Daoy (cell line): Measurements from ENCODE around the gene CD300A. TPM values are rescaled to one million over a fixed set of nuclear protein-coding genes. Genes with fewer than 3 reads are reported as not detected.

Experiments
- DNase-seq: peaks from one replicate; pipeline ENCODE4 v3.0.0-alpha.2; 2015; ENCODE audit warnings: low read depth
- total RNA-seq: library from RNA; depleted of rRNA; stranded (reverse); fragments of >200 nt; shearing (Covaris generic); gene quantifications from 2 replicates; pipeline ENCODE4 v1.2.3, GENCODE V29; 2014

Gene CD300A
- total RNA-seq, 1 experiment from 2014 or later: not detected

DNA sequence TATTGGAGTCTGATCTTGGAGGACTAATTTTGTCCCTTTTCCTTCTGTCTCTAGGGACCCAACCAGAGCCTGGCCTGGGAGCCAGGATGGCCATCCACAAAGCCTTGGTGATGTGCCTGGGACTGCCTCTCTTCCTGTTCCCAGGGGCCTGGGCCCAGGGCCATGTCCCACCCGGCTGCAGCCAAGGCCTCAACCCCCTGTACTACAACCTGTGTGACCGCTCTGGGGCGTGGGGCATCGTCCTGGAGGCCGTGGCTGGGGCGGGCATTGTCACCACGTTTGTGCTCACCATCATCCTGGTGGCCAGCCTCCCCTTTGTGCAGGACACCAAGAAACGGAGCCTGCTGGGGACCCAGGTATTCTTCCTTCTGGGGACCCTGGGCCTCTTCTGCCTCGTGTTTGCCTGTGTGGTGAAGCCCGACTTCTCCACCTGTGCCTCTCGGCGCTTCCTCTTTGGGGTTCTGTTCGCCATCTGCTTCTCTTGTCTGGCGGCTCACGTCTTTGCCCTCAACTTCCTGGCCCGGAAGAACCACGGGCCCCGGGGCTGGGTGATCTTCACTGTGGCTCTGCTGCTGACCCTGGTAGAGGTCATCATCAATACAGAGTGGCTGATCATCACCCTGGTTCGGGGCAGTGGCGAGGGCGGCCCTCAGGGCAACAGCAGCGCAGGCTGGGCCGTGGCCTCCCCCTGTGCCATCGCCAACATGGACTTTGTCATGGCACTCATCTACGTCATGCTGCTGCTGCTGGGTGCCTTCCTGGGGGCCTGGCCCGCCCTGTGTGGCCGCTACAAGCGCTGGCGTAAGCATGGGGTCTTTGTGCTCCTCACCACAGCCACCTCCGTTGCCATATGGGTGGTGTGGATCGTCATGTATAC, 26.5 kb upstream of the CD300A start:
- no peak for DNase-seq

GRCh38 chr17:74441537-74441936, 24.9 kb upstream of the CD300A start:
- DNase-seq: no peak

DNA sequence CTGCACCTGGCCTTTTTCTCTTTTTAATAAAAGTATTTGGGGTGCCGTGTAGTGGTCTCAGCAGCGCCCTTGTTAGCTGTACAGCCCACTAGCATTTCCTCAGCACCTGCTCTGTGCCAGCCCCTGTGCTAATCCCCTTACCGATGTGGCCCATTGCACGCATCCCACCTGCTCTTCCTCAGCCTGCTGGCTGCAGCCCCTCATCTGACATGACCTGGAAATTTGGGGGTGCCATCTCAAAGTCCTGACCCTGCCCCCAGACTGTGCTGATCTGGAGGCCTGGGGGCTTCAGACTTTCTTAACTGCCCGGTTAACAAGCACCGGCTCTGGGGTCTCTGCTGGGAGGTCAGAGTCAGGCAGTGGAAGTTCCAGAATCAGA, 24.2 kb upstream of the CD300A start:
- no peak for DNase-seq

DNA sequence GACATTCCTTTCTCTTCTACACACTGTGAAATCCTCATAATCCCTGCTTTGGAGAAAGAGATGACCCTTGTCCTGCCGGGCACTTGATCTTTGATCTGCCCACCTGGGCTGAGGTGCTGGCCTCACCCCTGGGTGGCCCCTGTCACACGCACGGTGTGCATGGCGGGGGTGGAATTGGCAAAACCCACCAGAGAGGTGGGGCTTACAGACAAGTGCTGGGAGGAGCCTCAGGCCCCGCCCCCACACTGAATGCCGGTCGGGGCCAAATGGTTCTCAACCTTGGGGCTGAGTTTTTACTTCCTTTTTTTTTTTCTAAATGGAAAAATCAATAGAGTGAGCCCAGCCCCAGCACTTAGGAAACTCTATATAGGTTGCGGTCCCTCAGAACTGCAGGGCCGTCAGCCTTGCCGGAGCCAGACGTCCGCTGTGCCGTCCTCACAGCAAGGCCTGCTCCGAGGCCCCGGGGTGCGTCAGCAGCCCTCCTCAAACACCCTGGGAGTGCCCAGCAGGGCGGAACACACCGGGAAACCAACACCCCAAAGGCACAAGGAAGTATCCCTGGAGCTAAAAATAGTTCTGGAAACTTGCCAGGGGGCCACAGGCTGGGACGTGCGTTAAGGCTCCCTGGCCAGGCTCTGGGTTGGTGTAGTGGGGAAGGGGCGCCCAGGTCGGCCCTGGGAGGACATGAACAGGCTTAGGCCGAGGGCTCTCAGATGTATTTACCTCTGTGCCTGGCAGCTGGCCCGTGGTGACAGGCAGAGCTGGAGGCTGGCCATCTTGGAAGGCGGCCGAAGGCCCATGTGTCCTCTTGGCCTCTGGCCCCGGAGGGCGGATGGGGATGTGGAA, 23.5 kb upstream of the CD300A start:
- DNase-seq: peak; percentile 67

DNA sequence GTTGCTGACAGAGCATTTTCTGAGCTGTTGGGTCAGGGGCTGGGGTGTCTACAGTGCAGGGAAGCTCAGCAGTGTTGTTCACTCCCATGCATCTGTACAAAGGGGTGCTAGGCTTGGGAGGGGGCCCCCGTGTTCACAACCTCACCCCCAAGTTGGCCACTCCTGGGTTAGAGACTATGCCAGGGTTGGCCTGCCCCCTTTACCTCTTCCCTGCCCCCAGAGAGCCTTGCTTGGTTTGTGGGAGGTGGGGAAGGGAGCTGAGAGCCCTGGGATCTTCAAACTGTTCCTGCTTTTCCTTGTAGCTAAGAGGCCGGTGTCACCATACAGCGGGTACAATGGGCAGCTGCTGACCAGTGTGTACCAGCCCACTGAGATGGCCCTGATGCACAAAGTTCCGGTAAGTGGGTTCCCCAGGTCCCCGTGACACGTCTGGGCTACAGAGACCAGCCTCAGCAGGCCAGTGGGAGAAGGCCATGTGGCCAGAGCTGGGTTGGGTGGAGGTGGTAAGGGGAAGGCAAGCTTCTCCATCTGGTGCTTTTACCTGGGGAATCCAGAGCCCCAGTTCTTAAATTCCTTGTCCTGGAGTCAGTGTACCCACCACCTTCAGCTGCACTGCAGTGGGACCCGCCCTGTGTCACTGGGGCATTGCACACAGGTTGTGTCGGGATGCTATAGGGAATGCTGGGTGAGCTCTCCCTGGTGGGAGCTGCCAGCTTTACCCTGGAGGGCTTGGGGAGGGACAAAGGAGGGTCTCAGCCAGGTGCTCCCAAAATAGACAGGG, 22.7 kb upstream of the CD300A start:
- no peak for DNase-seq

- DNase-seq: no peak
Measured at GRCh38 chr17:74444406-74444805, 22.0 kb upstream of the CD300A start.

DNA sequence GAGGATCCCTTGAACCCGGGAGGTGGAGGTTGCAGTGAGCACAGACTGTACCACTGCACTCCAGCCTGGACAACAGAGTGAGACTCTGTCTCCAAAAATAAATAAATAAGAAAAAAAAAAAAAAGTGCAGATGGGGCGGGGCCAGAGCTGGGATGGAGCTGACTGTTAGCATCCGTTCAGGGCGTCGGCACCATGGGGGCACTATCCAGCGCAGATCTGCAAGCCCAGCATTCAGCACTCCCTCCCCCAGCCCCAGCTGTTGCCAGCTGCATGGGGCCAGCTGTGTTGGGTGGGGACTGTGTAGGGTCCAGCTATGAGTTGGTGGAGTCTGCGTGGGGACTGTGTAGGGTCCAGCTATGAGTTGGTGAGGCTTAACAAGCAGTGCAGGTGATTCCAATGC, 21.3 kb upstream of the CD300A start:
- DNase-seq: no peak

GRCh38 chr17:74446551-74447500, 19.6 kb upstream of the CD300A start:
- peak; percentile 33 for DNase-seq

DNA sequence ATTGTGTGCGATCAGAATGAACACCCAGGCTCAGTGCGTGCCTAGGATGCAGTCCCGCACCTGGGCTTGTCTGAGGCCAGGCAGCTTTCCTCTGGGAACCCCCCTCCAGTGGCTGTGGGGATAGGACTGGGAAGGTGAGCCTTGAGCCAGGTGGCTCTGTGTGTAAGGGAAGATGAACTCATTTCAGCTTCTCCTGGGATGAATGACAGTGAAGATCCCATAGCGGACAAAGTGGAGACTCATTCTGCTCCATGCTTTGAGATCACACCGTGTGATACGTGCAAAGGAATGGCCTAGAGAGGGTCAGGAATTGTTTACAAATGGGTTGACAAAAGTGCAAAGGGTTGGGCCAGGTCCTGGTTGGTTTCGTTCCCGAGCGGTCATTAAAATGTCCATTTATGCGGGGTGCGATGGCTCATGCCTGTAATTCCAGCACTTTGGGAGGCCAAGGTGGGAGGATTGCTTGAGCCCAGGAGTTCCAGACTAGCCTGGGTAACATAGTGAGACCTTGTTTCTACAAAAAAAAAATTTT, 18.7 kb upstream of the CD300A start:
- DNase-seq: no peak

DNA sequence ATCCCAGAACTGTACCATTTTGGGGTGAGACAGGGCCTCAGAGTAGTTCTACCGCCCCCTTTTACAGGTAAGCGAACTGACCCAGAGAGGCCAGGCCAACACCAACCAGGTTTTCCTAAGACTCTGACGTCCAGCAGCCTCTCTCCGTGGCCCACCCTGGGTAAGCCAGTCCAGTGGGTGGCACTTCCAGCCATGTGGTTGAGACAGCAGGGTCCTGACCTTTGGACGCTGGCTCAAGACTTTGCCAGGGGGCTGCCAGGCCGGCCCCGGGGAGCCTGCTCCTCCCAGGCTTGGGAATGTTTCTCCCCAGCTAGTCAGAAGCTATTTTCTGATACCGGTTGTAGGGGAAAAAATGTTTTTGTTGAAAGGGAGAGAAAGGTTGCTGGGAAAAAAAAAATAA, 17.7 kb upstream of the CD300A start:
- no peak for DNase-seq

DNA sequence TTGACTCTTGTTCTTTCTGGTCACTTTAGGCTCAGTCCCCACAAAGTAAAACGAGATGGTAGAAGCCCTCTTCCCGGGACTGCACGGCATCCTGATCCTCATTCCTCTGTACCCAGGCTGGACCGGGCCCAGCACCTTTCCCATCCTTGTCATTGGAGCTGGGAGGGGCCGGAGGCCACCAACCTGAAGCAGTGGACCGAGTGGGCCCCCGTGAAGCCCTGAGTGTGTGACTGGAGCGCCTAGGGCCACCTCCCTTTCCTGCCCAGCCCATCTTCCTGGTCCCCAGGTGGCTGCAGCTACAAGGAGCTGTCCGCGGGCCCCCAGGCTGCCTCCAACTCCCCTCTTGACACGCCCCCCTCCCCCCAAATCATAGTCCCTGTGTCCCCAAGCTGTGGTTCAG, 17.1 kb upstream of the CD300A start:
- DNase-seq: no peak

GRCh38 chr17:74449773-74450172, 16.7 kb upstream of the CD300A start:
- DNase-seq: no peak

- no peak for DNase-seq
Measured at GRCh38 chr17:74450231-74450630, 16.2 kb upstream of the CD300A start.

- no peak for DNase-seq
Measured at GRCh38 chr17:74450925-74451403, 15.5 kb upstream of the CD300A start.

- DNase-seq: no peak
Measured at GRCh38 chr17:74451557-74451956, 14.9 kb upstream of the CD300A start.

- DNase-seq: peak; percentile 65
Measured at GRCh38 chr17:74452033-74452840, 14.2 kb upstream of the CD300A start.

DNA sequence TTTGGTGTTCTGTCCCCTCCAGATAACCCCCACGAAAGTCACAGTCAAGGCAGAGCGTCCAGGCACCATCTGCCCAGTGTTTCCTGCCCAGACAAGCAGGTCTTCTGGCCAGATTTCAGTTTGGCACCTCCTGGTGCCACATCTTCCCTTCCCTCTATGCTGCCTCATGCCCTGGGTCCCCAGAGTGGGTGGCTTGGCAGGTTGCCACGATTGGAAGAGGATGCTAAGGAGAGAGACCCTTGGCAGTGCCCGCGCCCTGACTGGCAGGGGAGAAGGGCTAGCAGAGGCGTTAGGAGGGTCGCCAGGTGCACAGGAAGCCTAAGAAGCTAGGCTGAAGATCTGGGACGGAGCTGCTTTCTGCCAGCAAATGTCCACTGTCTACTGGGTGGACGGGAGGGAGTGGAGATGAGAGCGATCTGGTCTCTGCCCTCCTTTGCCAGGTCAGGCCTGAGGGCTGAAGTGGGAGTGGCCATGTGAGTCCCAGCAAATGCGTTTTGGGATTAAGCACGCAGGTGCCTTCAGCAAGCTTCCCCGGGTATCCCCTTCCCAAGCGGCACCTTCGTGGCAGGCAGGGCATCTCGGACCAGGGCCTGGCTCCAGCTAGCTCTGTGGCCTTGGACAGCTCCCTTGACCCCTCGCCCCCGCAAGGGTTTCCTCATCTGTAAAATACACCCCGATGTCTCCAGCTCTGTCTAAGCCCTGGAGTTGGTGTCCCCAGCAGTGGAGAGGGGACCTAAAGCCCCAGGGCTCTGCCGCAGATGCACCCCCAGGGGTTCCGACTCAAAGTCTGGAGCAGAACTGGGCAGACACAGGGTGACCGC, 13.4 kb upstream of the CD300A start:
- DNase-seq: no peak

DNA sequence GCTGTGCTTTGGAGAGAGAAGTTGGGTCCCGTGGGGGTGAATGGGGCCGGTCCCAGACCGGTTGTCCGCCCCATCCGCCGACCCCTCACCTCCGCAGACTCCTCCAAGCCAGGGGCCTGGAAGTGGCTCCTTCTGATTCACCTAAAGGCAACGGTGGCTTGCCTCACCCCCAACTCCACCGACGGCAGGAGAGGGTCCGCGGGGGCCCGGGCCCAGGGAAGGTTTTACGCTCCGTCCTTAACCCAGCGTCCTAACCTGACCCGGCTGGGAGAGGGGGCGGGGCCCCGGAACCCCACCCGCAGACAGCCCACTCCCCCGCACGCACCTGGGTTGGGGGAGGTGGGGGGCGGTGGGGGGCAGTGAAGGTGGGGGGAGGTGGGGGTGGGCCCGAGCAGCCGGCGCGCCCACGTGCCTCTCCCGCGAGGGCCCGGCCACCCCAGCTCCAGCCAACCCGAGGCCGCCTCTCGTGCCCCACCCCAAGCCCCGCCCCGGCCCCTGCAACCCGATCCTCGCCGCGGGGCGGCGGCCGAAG, 12.7 kb upstream of the CD300A start:
- DNase-seq: no peak
